ENCODE results near the gene PRSS50. TPM values are rescaled to one million over a fixed set of nuclear protein-coding genes. Genes with fewer than 3 reads are reported as not detected.

Gene PRSS50
- total RNA-seq, 1 experiment from 2014 or later, result not detected

DNA sequence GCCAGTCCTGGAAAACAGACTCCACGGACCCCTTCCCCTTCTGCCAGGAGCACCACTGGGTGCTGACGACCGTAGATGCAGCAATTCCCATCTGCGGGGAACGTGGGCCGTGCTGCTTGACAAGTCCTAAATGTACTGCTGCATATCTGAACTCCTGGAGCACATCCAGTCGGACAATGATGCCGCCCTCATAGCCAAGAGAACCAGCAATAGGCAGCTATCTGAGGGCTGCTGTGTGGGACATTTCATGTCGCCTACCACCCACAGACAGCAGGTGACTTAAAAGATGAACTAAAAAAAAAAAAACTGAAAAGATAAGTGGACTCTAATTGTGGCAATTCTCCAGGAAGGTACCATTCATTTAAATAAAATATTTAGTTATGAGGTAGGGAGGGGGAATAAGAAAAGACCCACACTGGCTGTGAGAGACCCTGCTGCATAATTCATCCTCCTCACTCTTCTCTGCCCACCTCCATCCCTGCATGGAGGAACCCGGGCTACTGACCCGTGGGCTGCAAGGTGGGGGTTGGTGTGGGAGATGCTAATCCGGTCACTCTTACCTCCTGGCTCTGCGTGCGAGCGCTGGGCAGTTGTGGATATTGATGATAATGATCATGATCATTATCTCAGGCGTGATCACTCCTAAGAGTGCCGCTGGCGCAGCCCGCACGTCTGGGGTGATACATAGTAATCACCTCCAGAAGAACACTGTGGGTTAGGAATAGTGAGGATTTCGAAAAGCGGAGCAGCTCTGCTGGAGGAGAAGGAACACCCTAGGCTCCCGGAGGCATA lies 52.5 kb downstream of the PRSS50 start:
- BruUV-seq (replicated peaks), result no TSS peak
- POLR2A ChIA-PET, result no interaction called here

GRCh38 chr3:46664188-46664970 lies 53.3 kb downstream of the PRSS50 start:
- no peaks in the 10 kb centered on the region for H3K79me2 ChIP-seq (ENCODE audit: insufficient read depth, low read length)
- H3K36me3 ChIP-seq (ENCODE audit: control insufficient read depth in 1 of 2, insufficient read depth in 2 of 2, low read length in 2 of 2), result no peaks in the 10 kb centered on the region
- no peak overlapping the region for H3K4me2 ChIP-seq (ENCODE audit: low read length)
- peaks cover 5 to 9% of the 10 kb centered on the region in 2 experiments; a peak in 3 of 4 replicates for H3K4me1 ChIP-seq (ENCODE audit: control insufficient read depth in 1 of 2, insufficient read depth in 2 of 2, low read length in 2 of 2)
- ATAC-seq, result no peak
- no peak overlapping the region for H3K4me3 ChIP-seq (replicated peaks in 1 of 2; ENCODE audit: low read depth in 1 of 2, low read length in 2 of 2)
- CTCF ChIA-PET, result interaction anchor here (0.6 to 1.1 kb wide), 6 partner anchors 29 to 659 kb away, joined by 3 to 9 read pairs (median 4); partner anchors contain the start of gene ALS2CL
- intact Hi-C loops (cut with micrococcal nuclease), result no loop called here
- no peak for DNase-seq (ENCODE audit: low read depth, low spot score)
- POLR2A ChIA-PET, result interaction anchor here (0.6 kb wide), 1 partner anchor 1063 kb away, joined by 3 read pairs; no protein-coding TSS in a partner anchor
- BruUV-seq (replicated peaks), result no TSS peak
- H3K27ac ChIP-seq (ENCODE audit: low read depth, low read length), result no peak overlapping the region
- no peak overlapping the region for H3K9ac ChIP-seq (ENCODE audit: low read length)
- H3K9me2 ChIP-seq (ENCODE audit: insufficient read depth), result no peaks in the 10 kb centered on the region
- H4K20me1 ChIP-seq (ENCODE audit: insufficient read depth), result no peaks in the 10 kb centered on the region
- H3K9me3 ChIP-seq (ENCODE audit: control insufficient read depth in 1 of 2, insufficient read depth in 1 of 2, low read depth in 1 of 2, low read length in 2 of 2), result no peaks in the 10 kb centered on the region
- RAD21 ChIA-PET (ENCODE audit: low non-redundant PET in 1 of 2, low total read pairs in 2 of 2, uncharacterized antibody in 2 of 2, unreplicated experiment in 2 of 2), result interaction anchor here in 1 of 2 experiments (0.7 kb wide), 1 partner anchor 39 kb away, joined by 3 read pairs; no protein-coding TSS in a partner anchor
- no peak overlapping the region for H2AFZ ChIP-seq (ENCODE audit: low read depth, low read length, poor library complexity, severe bottlenecking)
- no peaks in the 10 kb centered on the region for H3K27me3 ChIP-seq (ENCODE audit: insufficient read depth, low read length)
- TF ChIP-seq, protein P1, sequence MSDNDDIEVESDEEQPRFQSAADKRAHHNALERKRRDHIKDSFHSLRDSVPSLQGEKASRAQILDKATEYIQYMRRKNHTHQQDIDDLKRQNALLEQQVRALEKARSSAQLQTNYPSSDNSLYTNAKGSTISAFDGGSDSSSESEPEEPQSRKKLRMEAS (IDR thresholded peaks at IDR 0.05), result no peak
- TF ChIP-seq CEBPB (IDR thresholded peaks at IDR 0.05; ENCODE audit: low read depth) (no peak), SRF (IDR thresholded peaks at IDR 0.05; ENCODE audit: low read depth) (no peak), EZH2 (IDR thresholded peaks at IDR 0.05) (no peak), SIN3A (IDR thresholded peaks at IDR 0.05; ENCODE audit: low read depth) (no peak), REST (IDR thresholded peaks at IDR 0.05; ENCODE audit: low read depth) (no peak), SP1 (IDR thresholded peaks at IDR 0.05; ENCODE audit: low read depth) (no peak), CBX3 (IDR thresholded peaks at IDR 0.05; ENCODE audit: low read depth) (no peak), ZNF274 (IDR thresholded peaks at IDR 0.05; ENCODE audit: low read depth, low read length) (no peak), ATF3 (IDR thresholded peaks at IDR 0.05) (no peak)
- TF ChIP-seq, protein P2, sequence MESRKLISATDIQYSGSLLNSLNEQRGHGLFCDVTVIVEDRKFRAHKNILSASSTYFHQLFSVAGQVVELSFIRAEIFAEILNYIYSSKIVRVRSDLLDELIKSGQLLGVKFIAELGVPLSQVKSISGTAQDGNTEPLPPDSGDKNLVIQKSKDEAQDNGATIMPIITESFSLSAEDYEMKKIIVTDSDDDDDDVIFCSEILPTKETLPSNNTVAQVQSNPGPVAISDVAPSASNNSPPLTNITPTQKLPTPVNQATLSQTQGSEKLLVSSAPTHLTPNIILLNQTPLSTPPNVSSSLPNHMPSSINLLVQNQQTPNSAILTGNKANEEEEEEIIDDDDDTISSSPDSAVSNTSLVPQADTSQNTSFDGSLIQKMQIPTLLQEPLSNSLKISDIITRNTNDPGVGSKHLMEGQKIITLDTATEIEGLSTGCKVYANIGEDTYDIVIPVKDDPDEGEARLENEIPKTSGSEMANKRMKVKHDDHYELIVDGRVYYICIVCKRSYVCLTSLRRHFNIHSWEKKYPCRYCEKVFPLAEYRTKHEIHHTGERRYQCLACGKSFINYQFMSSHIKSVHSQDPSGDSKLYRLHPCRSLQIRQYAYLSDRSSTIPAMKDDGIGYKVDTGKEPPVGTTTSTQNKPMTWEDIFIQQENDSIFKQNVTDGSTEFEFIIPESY (IDR thresholded peaks at IDR 0.05; ENCODE audit: extremely low read depth, insufficient replicate concordance, low read length), result no peak

More for the DNA sequence above, 52.5 kb downstream of the PRSS50 start:
- intact Hi-C loops (cut with micrococcal nuclease), result no loop called here
- H3K4me1 ChIP-seq (ENCODE audit: control insufficient read depth in 1 of 2, insufficient read depth in 2 of 2, low read length in 2 of 2), result peaks cover 5 to 9% of the 10 kb centered on the region in 2 experiments; a peak in 3 of 4 replicates
- H3K27ac ChIP-seq (ENCODE audit: low read depth, low read length), result no peak overlapping the region
- no peaks in the 10 kb centered on the region for H3K79me2 ChIP-seq (ENCODE audit: insufficient read depth, low read length)
- no peak overlapping the region for H3K4me2 ChIP-seq (ENCODE audit: low read length)
- ATAC-seq (no peak), DNase-seq (ENCODE audit: low read depth, low spot score) (no peak)
- no peaks in the 10 kb centered on the region for H3K27me3 ChIP-seq (ENCODE audit: insufficient read depth, low read length)
- no peaks in the 10 kb centered on the region for H3K9me3 ChIP-seq (ENCODE audit: control insufficient read depth in 1 of 2, insufficient read depth in 1 of 2, low read depth in 1 of 2, low read length in 2 of 2)
- ChIA-PET CTCF (no interaction called here), RAD21 (ENCODE audit: low non-redundant PET in 1 of 2, low total read pairs in 2 of 2, uncharacterized antibody in 2 of 2, unreplicated experiment in 2 of 2) (no interaction called here)
- no peak overlapping the region for H3K9ac ChIP-seq (ENCODE audit: low read length)
- TF ChIP-seq FOSL1 (IDR thresholded peaks at IDR 0.05; ENCODE audit: low read depth), result no peak
- TF ChIP-seq SIN3A (IDR thresholded peaks at IDR 0.05; ENCODE audit: low read depth), result no peak
- no peaks in the 10 kb centered on the region for H3K9me2 ChIP-seq (ENCODE audit: insufficient read depth)
- H3K36me3 ChIP-seq (ENCODE audit: control insufficient read depth in 1 of 2, insufficient read depth in 2 of 2, low read length in 2 of 2), result no peaks in the 10 kb centered on the region
- no peaks in the 10 kb centered on the region for H4K20me1 ChIP-seq (ENCODE audit: insufficient read depth)
- no peak overlapping the region for H2AFZ ChIP-seq (ENCODE audit: low read depth, low read length, poor library complexity, severe bottlenecking)
- no peak overlapping the region for H3K4me3 ChIP-seq (replicated peaks in 1 of 2; ENCODE audit: low read depth in 1 of 2, low read length in 2 of 2)
